Measurements from ENCODE around the gene SF1. TPM values are rescaled to one million over a fixed set of nuclear protein-coding genes. Genes with fewer than 3 reads are reported as not detected.

The SF1 gene
- total and polyA plus RNA-seq, 12 donors, result 76.2 to 395 (median 213) TPM

DNA sequence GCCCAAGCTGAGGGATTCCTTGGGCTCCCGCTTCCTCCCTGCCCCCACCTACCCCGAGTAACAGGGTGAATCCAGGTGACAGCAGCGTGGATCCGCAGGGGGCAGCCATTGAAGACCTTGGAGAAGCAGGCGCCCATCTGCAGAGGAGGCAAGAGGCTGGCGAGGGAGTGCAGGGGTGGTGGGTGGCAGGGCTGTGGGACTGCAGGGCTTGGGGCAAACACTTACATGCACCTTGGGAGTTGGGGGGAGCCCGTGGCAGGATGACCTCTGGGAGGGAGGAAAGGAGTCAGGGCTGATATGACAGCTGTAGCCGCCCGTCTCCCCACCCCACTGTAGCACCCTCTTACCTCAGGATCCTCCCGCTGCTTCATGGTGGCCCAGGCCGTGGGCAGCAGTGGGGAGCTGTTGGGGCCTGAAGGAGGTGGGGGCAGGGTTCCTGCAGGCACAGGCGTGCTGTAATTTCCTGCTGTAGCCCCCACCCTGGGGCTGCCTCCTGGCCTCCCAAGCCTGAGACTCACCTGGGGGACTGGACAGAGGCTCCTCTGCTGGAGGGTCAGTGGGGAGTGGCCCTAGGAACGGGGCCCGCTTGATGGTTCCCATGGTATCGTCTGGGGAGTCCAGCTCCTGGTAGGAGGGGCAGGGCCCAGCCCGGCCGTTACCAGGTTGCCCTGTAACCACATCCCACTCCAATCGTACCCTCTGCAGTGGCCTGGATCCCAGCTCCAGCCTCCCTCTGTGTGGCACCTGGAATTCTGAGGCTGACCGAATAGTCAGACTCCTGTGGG, 18.6 kb upstream of the SF1 start:
- 90 to 98% (median 95%) methylated on average over 3 to 19 of the region's 19 CpGs for WGBS, 4 donors
- Histone ChIP-seq H3K4me1 (replicated peaks in 1 of 2) (peaks cover 2 to 11% of the 10 kb centered on the region in 2 donors), H3K27ac (no peak overlapping the region), H3K27me3 (no peaks in the 10 kb centered on the region), H3K4me3 (no peak overlapping the region), H3K9me3 (replicated peaks in 1 of 3) (no peaks in the 10 kb centered on the region), H3K36me3 (replicated peaks in 1 of 2) (peaks cover 0 to 7% of the 10 kb centered on the region in 2 donors)
- intact Hi-C loops (cut with DNase I), result no loop called here
- no peak for TF ChIP-seq POLR2A (IDR thresholded peaks at IDR 0.05)
- TF ChIP-seq, protein P1, sequence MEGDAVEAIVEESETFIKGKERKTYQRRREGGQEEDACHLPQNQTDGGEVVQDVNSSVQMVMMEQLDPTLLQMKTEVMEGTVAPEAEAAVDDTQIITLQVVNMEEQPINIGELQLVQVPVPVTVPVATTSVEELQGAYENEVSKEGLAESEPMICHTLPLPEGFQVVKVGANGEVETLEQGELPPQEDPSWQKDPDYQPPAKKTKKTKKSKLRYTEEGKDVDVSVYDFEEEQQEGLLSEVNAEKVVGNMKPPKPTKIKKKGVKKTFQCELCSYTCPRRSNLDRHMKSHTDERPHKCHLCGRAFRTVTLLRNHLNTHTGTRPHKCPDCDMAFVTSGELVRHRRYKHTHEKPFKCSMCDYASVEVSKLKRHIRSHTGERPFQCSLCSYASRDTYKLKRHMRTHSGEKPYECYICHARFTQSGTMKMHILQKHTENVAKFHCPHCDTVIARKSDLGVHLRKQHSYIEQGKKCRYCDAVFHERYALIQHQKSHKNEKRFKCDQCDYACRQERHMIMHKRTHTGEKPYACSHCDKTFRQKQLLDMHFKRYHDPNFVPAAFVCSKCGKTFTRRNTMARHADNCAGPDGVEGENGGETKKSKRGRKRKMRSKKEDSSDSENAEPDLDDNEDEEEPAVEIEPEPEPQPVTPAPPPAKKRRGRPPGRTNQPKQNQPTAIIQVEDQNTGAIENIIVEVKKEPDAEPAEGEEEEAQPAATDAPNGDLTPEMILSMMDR (IDR thresholded peaks at IDR 0.05), result no peak
- DNase-seq, result no peak

DNA sequence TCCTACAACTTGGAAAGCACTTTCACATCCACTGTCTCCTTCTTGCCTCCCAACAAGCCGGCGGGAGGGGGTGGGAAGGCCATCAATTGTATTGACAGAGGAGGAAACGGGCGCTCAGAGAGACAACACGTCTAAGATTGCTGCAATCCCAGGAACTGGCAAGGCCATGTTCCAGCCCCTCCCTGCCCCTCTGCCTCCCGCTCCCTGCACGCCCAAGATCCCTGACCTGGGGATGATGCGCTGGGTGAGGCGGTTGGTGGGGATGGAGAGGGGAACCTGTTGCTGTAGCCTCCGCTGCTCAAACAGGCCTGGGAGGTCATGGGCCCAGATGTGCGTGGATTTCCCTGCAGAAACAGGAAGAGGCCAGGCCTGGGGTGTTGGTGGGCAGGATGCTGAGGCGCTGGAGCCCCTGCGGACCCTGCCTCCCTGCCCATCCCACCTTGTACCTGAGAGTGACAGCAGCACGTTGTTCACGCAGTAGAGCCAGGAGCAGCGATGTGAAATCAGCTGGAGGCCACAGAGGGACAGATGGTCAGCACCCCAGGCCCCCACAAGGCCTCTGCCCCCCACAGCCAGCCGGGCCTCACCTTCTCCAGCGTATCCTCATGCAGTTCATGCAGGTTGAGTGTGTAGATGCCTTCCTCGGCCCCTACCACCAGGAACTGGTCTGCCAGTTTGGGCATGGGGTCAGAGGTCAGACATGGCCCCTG, 17.9 kb upstream of the SF1 start:
- 77 to 85% (median 81%) methylated on average over 13 to 19 of the region's 19 CpGs for WGBS, 4 donors
- no peak for TF ChIP-seq POLR2A (IDR thresholded peaks at IDR 0.05)
- TF ChIP-seq, protein P1 (IDR thresholded peaks at IDR 0.05), result no peak
- intact Hi-C loops (cut with DNase I), result no loop called here
- peaks cover 0 to 6% of the 10 kb centered on the region in 2 donors for H3K4me1 ChIP-seq (replicated peaks in 1 of 2)
- no peak overlapping the region for H3K4me3 ChIP-seq
- no peaks in the 10 kb centered on the region for H3K9me3 ChIP-seq (replicated peaks in 1 of 3)
- no peak for DNase-seq
- H3K27ac ChIP-seq, result no peak overlapping the region
- no peaks in the 10 kb centered on the region for H3K27me3 ChIP-seq
- peaks cover 0 to 7% of the 10 kb centered on the region in 2 donors for H3K36me3 ChIP-seq (replicated peaks in 1 of 2)

DNA sequence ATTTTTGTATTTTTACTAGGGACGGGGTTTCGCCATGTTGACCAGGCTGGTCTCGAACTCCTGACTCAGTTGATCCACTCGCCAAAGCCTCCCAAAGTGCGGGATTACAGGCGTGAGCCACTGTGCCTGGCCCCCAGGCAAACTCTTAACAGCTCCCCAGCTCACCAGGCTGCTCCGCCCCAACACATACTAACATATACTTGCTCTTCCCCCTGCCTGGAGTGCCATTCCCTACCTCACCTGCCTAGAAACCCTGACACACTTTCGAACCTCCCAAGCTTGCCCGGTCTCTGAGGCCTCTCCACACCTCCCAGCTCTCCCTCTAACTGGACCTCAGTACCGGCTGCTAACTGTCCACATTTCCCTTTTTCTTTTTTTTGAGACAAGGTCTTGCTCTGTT, 16.2 kb upstream of the SF1 start:
- intact Hi-C loops (cut with DNase I), result no loop called here
- H3K36me3 ChIP-seq (replicated peaks in 1 of 2), result peaks cover 0 to 16% of the 10 kb centered on the region in 2 donors
- 95 to 97% (median 95%) methylated on average over 10 of the region's 10 CpGs for WGBS, 4 donors
- no peak overlapping the region for H3K4me3 ChIP-seq
- H3K27me3 ChIP-seq, result no peaks in the 10 kb centered on the region
- no peaks in the 10 kb centered on the region for H3K9me3 ChIP-seq (replicated peaks in 1 of 3)
- TF ChIP-seq, protein P1 (IDR thresholded peaks at IDR 0.05), result no peak
- TF ChIP-seq POLR2A (IDR thresholded peaks at IDR 0.05), result no peak
- DNase-seq, result peak in 1 of 7 donors; percentile 14
- H3K4me1 ChIP-seq (replicated peaks in 1 of 2), result peaks cover 0 to 6% of the 10 kb centered on the region in 2 donors
- H3K27ac ChIP-seq, result no peak overlapping the region

Data from adrenal gland (tissue), 12 donors.